ENCODE measurements around the gene TRIM66.

The TRIM66 gene

GRCh38 chr11:8682303-8683114 lies at the start of gene TRIM66, which contains the start of gene RPL27A:
TRIM66 (minus strand) TSS chr11:8682665; CDS start chr11:8672274, 10,391 bp downstream.
RPL27A (plus strand) TSS chr11:8682792; CDS start chr11:8682814, 22 bp downstream.
- Mint-ChIP-seq H3K4me1 (peaks cover 31% of the 10 kb centered on the region), H3K27ac (peak within 1 kb of the TSS; percentile 98), H3K9me3 (no peaks in the 10 kb centered on the region), H3K4me3 (peak within 1 kb of the TSS; percentile 88), H3K36me3 (peaks cover 62% of the 10 kb centered on the region)
- DNase-seq (ENCODE audit: low spot score in 2 of 2) (peak; percentile 99 to 100), ATAC-seq (peak; percentile 95)

- DNase-seq (ENCODE audit: low spot score in 2 of 2) (no peak), ATAC-seq (no peak)
- no peak overlapping the region for H3K27ac Mint-ChIP-seq
- H3K4me1 Mint-ChIP-seq = peaks cover 6% of the 10 kb centered on the region
- H3K36me3 Mint-ChIP-seq = no peaks in the 10 kb centered on the region
- H3K4me3 Mint-ChIP-seq = no peak overlapping the region
- H3K9me3 Mint-ChIP-seq = no peaks in the 10 kb centered on the region
These were observed 49.3 kb upstream of the TRIM66 start for GRCh38 chr11:8731647-8732323.

- H3K4me1 Mint-ChIP-seq = peaks cover 6% of the 10 kb centered on the region
- no peak for DNase-seq (ENCODE audit: low spot score in 2 of 2)
- no peak overlapping the region for H3K27ac Mint-ChIP-seq
- H3K36me3 Mint-ChIP-seq = no peaks in the 10 kb centered on the region
- no peaks in the 10 kb centered on the region for H3K9me3 Mint-ChIP-seq
- H3K4me3 Mint-ChIP-seq = no peak overlapping the region
- ATAC-seq = no peak
These were observed 48.2 kb upstream of the TRIM66 start for GRCh38 chr11:8730697-8731020.

GRCh38 chr11:8729837-8730696 lies 47.6 kb upstream of the TRIM66 start:
- no peak for DNase-seq (ENCODE audit: low spot score in 2 of 2)
- no peaks in the 10 kb centered on the region for H3K36me3 Mint-ChIP-seq
- no peak overlapping the region for H3K4me3 Mint-ChIP-seq
- no peak for ATAC-seq
- H3K9me3 Mint-ChIP-seq = no peaks in the 10 kb centered on the region
- H3K27ac Mint-ChIP-seq = no peak overlapping the region
- peaks cover 6% of the 10 kb centered on the region for H3K4me1 Mint-ChIP-seq

- no peaks in the 10 kb centered on the region for H3K36me3 Mint-ChIP-seq
- ATAC-seq = no peak
These were observed 46.6 kb upstream of the TRIM66 start for GRCh38 chr11:8729067-8729466.

GRCh38 chr11:8728563-8728962 lies 46.1 kb upstream of the TRIM66 start:
- no peak for ATAC-seq
- H3K36me3 Mint-ChIP-seq = no peaks in the 10 kb centered on the region

More at GRCh38 chr11:8729067-8729466, 46.6 kb upstream of the TRIM66 start:
- Mint-ChIP-seq H3K27ac (no peak overlapping the region), H3K4me1 (peaks cover 6% of the 10 kb centered on the region), H3K4me3 (no peak overlapping the region), H3K9me3 (no peaks in the 10 kb centered on the region)
- no peak for DNase-seq (ENCODE audit: low spot score in 2 of 2)

GRCh38 chr11:8726395-8726794 lies 43.9 kb upstream of the TRIM66 start:
- Mint-ChIP-seq H3K27ac (no peak overlapping the region), H3K36me3 (no peaks in the 10 kb centered on the region), H3K9me3 (no peaks in the 10 kb centered on the region), H3K4me3 (no peak overlapping the region), H3K4me1 (peaks cover 6% of the 10 kb centered on the region)
- ATAC-seq (no peak), DNase-seq (ENCODE audit: low spot score in 2 of 2) (no peak)

More at GRCh38 chr11:8728563-8728962, 46.1 kb upstream of the TRIM66 start:
- H3K4me3 Mint-ChIP-seq = no peak overlapping the region
- H3K27ac Mint-ChIP-seq = no peak overlapping the region
- no peaks in the 10 kb centered on the region for H3K9me3 Mint-ChIP-seq
- no peak for DNase-seq (ENCODE audit: low spot score in 2 of 2)
- peaks cover 6% of the 10 kb centered on the region for H3K4me1 Mint-ChIP-seq

- peaks cover 6% of the 10 kb centered on the region for H3K4me1 Mint-ChIP-seq
- ATAC-seq (no peak), DNase-seq (ENCODE audit: low spot score in 2 of 2) (no peak)
These were observed 42.2 kb upstream of the TRIM66 start for GRCh38 chr11:8724682-8725081.

GRCh38 chr11:8723711-8724110 lies 41.2 kb upstream of the TRIM66 start:
- no peaks in the 10 kb centered on the region for H3K36me3 Mint-ChIP-seq
- H3K4me1 Mint-ChIP-seq = peaks cover 4% of the 10 kb centered on the region
- H3K9me3 Mint-ChIP-seq = no peaks in the 10 kb centered on the region
- no peak for ATAC-seq
- no peak overlapping the region for H3K4me3 Mint-ChIP-seq
- DNase-seq (ENCODE audit: low spot score in 2 of 2) = no peak
- H3K27ac Mint-ChIP-seq = no peak overlapping the region

More at GRCh38 chr11:8724682-8725081, 42.2 kb upstream of the TRIM66 start:
- H3K4me3 Mint-ChIP-seq = no peak overlapping the region
- no peaks in the 10 kb centered on the region for H3K9me3 Mint-ChIP-seq
- no peak overlapping the region for H3K27ac Mint-ChIP-seq
- no peaks in the 10 kb centered on the region for H3K36me3 Mint-ChIP-seq

GRCh38 chr11:8722809-8723208 lies 40.3 kb upstream of the TRIM66 start:
- no peak for DNase-seq (ENCODE audit: low spot score in 2 of 2)

GRCh38 chr11:8721609-8722500 lies 39.4 kb upstream of the TRIM66 start:
- Mint-ChIP-seq H3K27ac (no peak overlapping the region), H3K9me3 (no peaks in the 10 kb centered on the region), H3K4me3 (no peak overlapping the region), H3K36me3 (no peaks in the 10 kb centered on the region), H3K4me1 (peaks cover 10% of the 10 kb centered on the region)
- ATAC-seq = no peak
- DNase-seq (ENCODE audit: low spot score in 2 of 2) = no peak

More at GRCh38 chr11:8722809-8723208, 40.3 kb upstream of the TRIM66 start:
- Mint-ChIP-seq H3K27ac (no peak overlapping the region), H3K9me3 (no peaks in the 10 kb centered on the region), H3K4me1 (peaks cover under 1% of the 10 kb centered on the region), H3K36me3 (no peaks in the 10 kb centered on the region), H3K4me3 (no peak overlapping the region)
- no peak for ATAC-seq

- no peaks in the 10 kb centered on the region for H3K36me3 Mint-ChIP-seq
- H3K4me3 Mint-ChIP-seq = no peak overlapping the region
- peaks cover 10% of the 10 kb centered on the region for H3K4me1 Mint-ChIP-seq
- ATAC-seq (no peak), DNase-seq (ENCODE audit: low spot score in 2 of 2) (no peak)
- no peak overlapping the region for H3K27ac Mint-ChIP-seq
- no peaks in the 10 kb centered on the region for H3K9me3 Mint-ChIP-seq
These were observed 38.6 kb upstream of the TRIM66 start for GRCh38 chr11:8720868-8721608.

GRCh38 chr11:8720352-8720751 lies 37.9 kb upstream of the TRIM66 start:
- Mint-ChIP-seq H3K36me3 (no peaks in the 10 kb centered on the region), H3K4me1 (peaks cover 10% of the 10 kb centered on the region), H3K4me3 (no peak overlapping the region), H3K9me3 (no peaks in the 10 kb centered on the region), H3K27ac (no peak overlapping the region)
- ATAC-seq (no peak), DNase-seq (ENCODE audit: low spot score in 2 of 2) (no peak)

GRCh38 chr11:8719721-8720120 lies 37.3 kb upstream of the TRIM66 start:
- H3K9me3 Mint-ChIP-seq = no peaks in the 10 kb centered on the region
- DNase-seq (ENCODE audit: low spot score in 2 of 2) (no peak), ATAC-seq (no peak)
- peaks cover 10% of the 10 kb centered on the region for H3K4me1 Mint-ChIP-seq
- H3K4me3 Mint-ChIP-seq = no peak overlapping the region
- no peak overlapping the region for H3K27ac Mint-ChIP-seq
- no peaks in the 10 kb centered on the region for H3K36me3 Mint-ChIP-seq

All from stimulated activated effector memory CD8-positive, alpha-beta T cell treated with anti-CD3 and anti-CD28 coated beads, Interleukin-12 subunit alpha, Interleukin-12 subunit beta, amount 100 ng/mL, for 72 hours (primary cell).